ENCODE results near the gene POLR1G.

- TF ChIP-seq CTCF (IDR thresholded peaks at IDR 0.05) (no peak), POLR2AphosphoS5 (IDR thresholded peaks at IDR 0.05) (no peak), EP300 (IDR thresholded peaks at IDR 0.05) (no peak), POLR2A (IDR thresholded peaks at IDR 0.05; ENCODE audit: low read depth) (no peak)
These were observed 12.4 kb downstream of the POLR1G start for GRCh38 chr19:45418802-45419201.
